MM.1S (cell line): ENCODE measurements around the gene MAMLD1.

Experiments
- DNase-seq: peaks from one replicate; pipeline ENCODE4 v3.0.0-alpha.2; 2015
- H2AFZ ChIP-seq: fragments of 300-600 bp; sonication (generic); 2 replicates; pipeline ENCODE4 v1.6.0; 2016; ENCODE audit warnings: antibody characterized with exemption, low read length
- H3F3A ChIP-seq: fragments of 300-600 bp; sonication (generic); 2 replicates; pipeline ENCODE4 v1.6.1; 2016; ENCODE audit warnings: mild to moderate bottlenecking, antibody characterized with exemption, low read length, moderate library complexity, mixed read lengths; ENCODE audit not compliant: insufficient read depth
- H3K27ac ChIP-seq: fragments of 300-600 bp; sonication (generic); 2 replicates; pipeline ENCODE4 v1.5.1; 2016; ENCODE audit warnings: mild to moderate bottlenecking, low read length
- H3K27me3 ChIP-seq: fragments of 300-600 bp; sonication (generic); replicated peaks from 2 replicates; pipeline ENCODE4 v1.6.0; 2016; ENCODE audit warnings: low read length; ENCODE audit not compliant: insufficient read depth
- H3K36me3 ChIP-seq: fragments of 300-600 bp; sonication (generic); replicated peaks from 2 replicates; pipeline ENCODE4 v1.6.1; 2016; ENCODE audit warnings: mild to moderate bottlenecking, low read length, mixed read lengths; ENCODE audit not compliant: insufficient read depth
- H3K4me1 ChIP-seq: fragments of 300-600 bp; sonication (generic); 2 replicates; pipeline ENCODE4 v1.6.1; 2016; ENCODE audit warnings: low read length, mixed read lengths
- H3K4me2 ChIP-seq: fragments of 300-600 bp; sonication (generic); 2 replicates; pipeline ENCODE4 v1.6.0; 2016; ENCODE audit warnings: low read depth, low read length
- H3K4me3 ChIP-seq: fragments of 300-600 bp; sonication (generic); 2 replicates; pipeline ENCODE4 v1.5.1; 2016; ENCODE audit warnings: low read length, mixed read lengths
- H3K79me2 ChIP-seq: fragments of 300-600 bp; sonication (generic); 2 replicates; pipeline ENCODE4 v1.6.1; 2016; ENCODE audit warnings: mixed run types, low read length, mixed read lengths
- H3K9ac ChIP-seq: fragments of 300-600 bp; sonication (generic); 2 replicates; pipeline ENCODE4 v1.6.1; 2016; ENCODE audit warnings: low read length, mixed read lengths
- H3K9me2 ChIP-seq: fragments of 300-600 bp; sonication (generic); replicated peaks from 2 replicates; pipeline ENCODE4 v1.6.1; 2016; ENCODE audit warnings: mild to moderate bottlenecking, low read length, mixed read lengths; ENCODE audit not compliant: insufficient read depth
- H3K9me3 ChIP-seq: fragments of 300-600 bp; sonication (generic); replicated peaks from 2 replicates; pipeline ENCODE4 v1.6.1; 2016; ENCODE audit warnings: mild to moderate bottlenecking, low read length, mixed read lengths; ENCODE audit not compliant: insufficient read depth
- H4K20me1 ChIP-seq: fragments of 300-600 bp; sonication (generic); 2 replicates; pipeline ENCODE4 v1.6.1; 2016; ENCODE audit warnings: mild to moderate bottlenecking, low read length, moderate library complexity, mixed read lengths; ENCODE audit not compliant: insufficient read depth
- CTCF ChIP-seq: fragments of 300-600 bp; sonication (generic); IDR thresholded peaks from 2 replicates; pipeline ENCODE4 v1.5.1; 2016; ENCODE audit warnings: antibody characterized with exemption, low read length, mixed read lengths
- EZH2 ChIP-seq: fragments of 300-600 bp; sonication (generic); optimal IDR thresholded peaks from 2 replicates; pipeline ENCODE3; 2017; ENCODE audit warnings: low read depth, mild to moderate bottlenecking, antibody characterized with exemption, low read length, mixed read lengths
- EZH2phosphoT487 ChIP-seq: fragments of 300-600 bp; sonication (generic); IDR thresholded peaks from 2 replicates; pipeline ENCODE4 v1.6.1; 2018; ENCODE audit warnings: antibody characterized with exemption, low read length

The MAMLD1 gene

GRCh38 chrX:150542846-150543229 lies 179.7 kb downstream of the MAMLD1 start:
- H3K9ac ChIP-seq, result no peak overlapping the region
- no peak overlapping the region for H2AFZ ChIP-seq
- no peaks in the 10 kb centered on the region for H3K9me3 ChIP-seq
- no peaks in the 10 kb centered on the region for H3K9me2 ChIP-seq
- H3F3A ChIP-seq, result no peaks in the 10 kb centered on the region
- no peaks in the 10 kb centered on the region for H3K79me2 ChIP-seq
- no peaks in the 10 kb centered on the region for H3K4me1 ChIP-seq
- no peaks in the 10 kb centered on the region for H4K20me1 ChIP-seq
- DNase-seq, result no peak
- no peak overlapping the region for H3K4me3 ChIP-seq
- no peaks in the 10 kb centered on the region for H3K27me3 ChIP-seq
- no peaks in the 10 kb centered on the region for H3K36me3 ChIP-seq
- H3K27ac ChIP-seq, result no peak overlapping the region
- no peak overlapping the region for H3K4me2 ChIP-seq
- TF ChIP-seq EZH2, result no peak

- Histone ChIP-seq H3K4me3 (no peak overlapping the region), H3K27me3 (no peaks in the 10 kb centered on the region), H4K20me1 (no peaks in the 10 kb centered on the region), H3K9me3 (no peaks in the 10 kb centered on the region), H3K79me2 (no peaks in the 10 kb centered on the region), H2AFZ (no peak overlapping the region), H3K4me1 (no peaks in the 10 kb centered on the region), H3F3A (no peaks in the 10 kb centered on the region), H3K27ac (no peak overlapping the region), H3K4me2 (no peak overlapping the region), H3K9me2 (no peaks in the 10 kb centered on the region), H3K36me3 (no peaks in the 10 kb centered on the region), H3K9ac (no peak overlapping the region)
- TF ChIP-seq EZH2, result no peak
- no peak for TF ChIP-seq CTCF
- TF ChIP-seq EZH2phosphoT487, result no peak
- no peak for DNase-seq
These were observed 180.4 kb downstream of the MAMLD1 start for GRCh38 chrX:150543230-150544155.

- H3F3A ChIP-seq, result no peaks in the 10 kb centered on the region
- peak; percentile 27 for DNase-seq
- TF ChIP-seq EZH2, result no peak
- 0 out of 2 replicates have a peak, but pooled peaks have one; percentile 17 for TF ChIP-seq CTCF
- no peak for TF ChIP-seq EZH2phosphoT487
- H3K9ac ChIP-seq, result no peak overlapping the region
- no peaks in the 10 kb centered on the region for H3K27me3 ChIP-seq
- H3K4me3 ChIP-seq, result no peak overlapping the region
- no peaks in the 10 kb centered on the region for H4K20me1 ChIP-seq
- H3K36me3 ChIP-seq, result no peaks in the 10 kb centered on the region
- no peaks in the 10 kb centered on the region for H3K79me2 ChIP-seq
- H2AFZ ChIP-seq, result no peak overlapping the region
- no peak overlapping the region for H3K27ac ChIP-seq
- no peaks in the 10 kb centered on the region for H3K9me3 ChIP-seq
- H3K4me1 ChIP-seq, result no peaks in the 10 kb centered on the region
- no peaks in the 10 kb centered on the region for H3K9me2 ChIP-seq
- no peak overlapping the region for H3K4me2 ChIP-seq
These were observed 181.2 kb downstream of the MAMLD1 start for GRCh38 chrX:150544222-150544787.
